Endothelial cell of umbilical vein (primary cell): ENCODE results near the gene ARHGAP28.

Source experiments
- EZH2 ChIP-seq: IDR thresholded peaks from 2 replicates; pipeline ENCODE4 v1.6.1; 2012; ENCODE audit warnings: borderline replicate concordance, low read depth, mild to moderate bottlenecking, moderate library complexity, low read length, inconsistent platforms; ENCODE audit not compliant: severe bottlenecking
- FOS ChIP-seq: IDR thresholded peaks from 2 replicates; pipeline ENCODE4 v1.6.1; 2011; ENCODE audit warnings: mild to moderate bottlenecking, low read length, moderate library complexity, borderline replicate concordance; ENCODE audit not compliant: insufficient read depth
- POLR2A ChIP-seq: IDR thresholded peaks from 2 replicates; pipeline ENCODE4 v1.6.1; 2012; ENCODE audit warnings: low read depth, mild to moderate bottlenecking, control low read depth, low read length
- POLR2AphosphoS5 ChIP-seq: IDR thresholded peaks from 2 replicates; pipeline ENCODE4 v1.6.1; 2012; ENCODE audit warnings: low read depth, mild to moderate bottlenecking, control low read depth, low read length, moderate library complexity; ENCODE audit not compliant: insufficient read depth
- TF ChIP-seq, protein P1 (sequence below), 2 donors: IDR thresholded peaks; 1 replicate in 1 of 2; 2 replicates in 1 of 2; pipeline ENCODE4 v1.5.1; 2011; ENCODE audit warnings: low read length in 2 of 2, mild to moderate bottlenecking in 2 of 2, moderate library complexity in 2 of 2, control low read depth in 1 of 2, inconsistent platforms in 1 of 2, low read depth in 1 of 2; ENCODE audit not compliant: insufficient read depth in 1 of 2; ENCODE audit errors: extremely low read depth in 1 of 2
- TF ChIP-seq, protein P2 (sequence below): IDR thresholded peaks from 2 replicates; pipeline ENCODE4 v1.6.1; 2011; ENCODE audit not compliant: insufficient read depth, insufficient read length

DNA sequence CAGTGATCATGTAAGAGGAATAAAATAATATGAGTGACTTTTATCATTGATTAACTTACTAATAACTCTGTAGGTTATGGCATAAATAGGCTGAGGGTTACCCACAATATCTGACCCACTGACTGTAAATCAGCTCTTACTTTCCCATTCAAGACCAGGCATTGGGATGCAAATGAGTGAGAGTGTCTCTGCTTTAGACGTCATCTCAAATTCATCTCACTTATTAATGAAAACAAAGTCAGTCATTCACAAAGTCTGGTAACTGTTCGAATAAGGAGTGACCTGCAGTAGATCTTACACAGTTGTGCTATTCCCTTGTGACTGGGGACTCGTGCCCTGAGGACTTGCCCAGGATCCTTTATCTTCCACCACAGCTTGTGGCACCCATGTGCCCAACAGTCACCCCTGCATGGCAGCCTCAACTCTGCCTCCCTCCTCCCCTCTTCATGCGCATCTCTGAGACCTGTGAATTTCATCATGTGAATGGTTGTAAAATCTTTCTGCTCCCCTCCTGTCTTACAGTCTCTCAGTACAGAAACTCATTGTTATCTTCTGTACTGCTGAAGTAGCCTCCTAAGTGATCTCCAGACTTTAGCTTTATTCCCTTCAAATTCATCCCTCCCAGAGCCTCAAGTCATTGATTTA is 131.4 kb downstream of the ARHGAP28 start:
- TF ChIP-seq, protein P1, sequence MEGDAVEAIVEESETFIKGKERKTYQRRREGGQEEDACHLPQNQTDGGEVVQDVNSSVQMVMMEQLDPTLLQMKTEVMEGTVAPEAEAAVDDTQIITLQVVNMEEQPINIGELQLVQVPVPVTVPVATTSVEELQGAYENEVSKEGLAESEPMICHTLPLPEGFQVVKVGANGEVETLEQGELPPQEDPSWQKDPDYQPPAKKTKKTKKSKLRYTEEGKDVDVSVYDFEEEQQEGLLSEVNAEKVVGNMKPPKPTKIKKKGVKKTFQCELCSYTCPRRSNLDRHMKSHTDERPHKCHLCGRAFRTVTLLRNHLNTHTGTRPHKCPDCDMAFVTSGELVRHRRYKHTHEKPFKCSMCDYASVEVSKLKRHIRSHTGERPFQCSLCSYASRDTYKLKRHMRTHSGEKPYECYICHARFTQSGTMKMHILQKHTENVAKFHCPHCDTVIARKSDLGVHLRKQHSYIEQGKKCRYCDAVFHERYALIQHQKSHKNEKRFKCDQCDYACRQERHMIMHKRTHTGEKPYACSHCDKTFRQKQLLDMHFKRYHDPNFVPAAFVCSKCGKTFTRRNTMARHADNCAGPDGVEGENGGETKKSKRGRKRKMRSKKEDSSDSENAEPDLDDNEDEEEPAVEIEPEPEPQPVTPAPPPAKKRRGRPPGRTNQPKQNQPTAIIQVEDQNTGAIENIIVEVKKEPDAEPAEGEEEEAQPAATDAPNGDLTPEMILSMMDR (IDR thresholded peaks at IDR 0.05; ENCODE audit: extremely low read depth in 1 of 2, insufficient read depth in 1 of 2, low read depth in 1 of 2, low read length in 2 of 2): no peak
- no peak for TF ChIP-seq POLR2AphosphoS5
- TF ChIP-seq FOS: no peak
- TF ChIP-seq POLR2A: no peak
- TF ChIP-seq, protein P2, sequence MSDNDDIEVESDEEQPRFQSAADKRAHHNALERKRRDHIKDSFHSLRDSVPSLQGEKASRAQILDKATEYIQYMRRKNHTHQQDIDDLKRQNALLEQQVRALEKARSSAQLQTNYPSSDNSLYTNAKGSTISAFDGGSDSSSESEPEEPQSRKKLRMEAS: no peak
- no peak for TF ChIP-seq EZH2
